Rectal smooth muscle tissue (tissue), 1 donor: ENCODE results near the gene FNDC5.
"Not testable (repeated sequence)": the region's sequence is repeated elsewhere in the genome, so short reads cannot be mapped to it uniquely, and the experiment has no call there.

ENCODE experiments used
- H3K27ac ChIP-seq: one replicate; pipeline ENCODE4 v1.7.0; 2013; ENCODE audit warnings: low read depth, low read length, inconsistent platforms
- H3K27me3 ChIP-seq: one replicate; pipeline ENCODE4 v1.7.0; 2013; ENCODE audit warnings: low read length; ENCODE audit not compliant: control insufficient read depth, insufficient read depth
- H3K36me3 ChIP-seq: one replicate; pipeline ENCODE4 v1.7.0; 2013; ENCODE audit warnings: low read length; ENCODE audit not compliant: control insufficient read depth, insufficient read depth
- H3K4me1 ChIP-seq: one replicate; pipeline ENCODE4 v1.7.0; 2013; ENCODE audit warnings: low read length; ENCODE audit not compliant: control insufficient read depth, insufficient read depth
- H3K4me3 ChIP-seq: one replicate; pipeline ENCODE4 v1.7.0; 2013; ENCODE audit warnings: low read length
- H3K9ac ChIP-seq: one replicate; pipeline ENCODE4 v1.7.0; 2013; ENCODE audit warnings: low read length

The FNDC5 gene

GRCh38 chr1:32870615-32871363 lies at the start of gene FNDC5:
TSS of gene FNDC5 (minus strand) at chr1:32870912.
- peaks cover 7% of the 10 kb centered on the region for H3K27me3 ChIP-seq
- H3K36me3 ChIP-seq: no peaks in the 10 kb centered on the region
- H3K4me3 ChIP-seq: peak within 1 kb of the TSS; percentile 56
- peaks cover 3% of the 10 kb centered on the region for H3K4me1 ChIP-seq
- no peak within 1 kb of the TSS for H3K27ac ChIP-seq
- peak within 1 kb of the TSS; percentile 43 for H3K9ac ChIP-seq

GRCh38 chr1:32919811-32920733 lies 49.4 kb upstream of the FNDC5 start:
- Histone ChIP-seq H3K27me3 (peaks cover 2% of the 10 kb centered on the region), H3K36me3 (no peaks in the 10 kb centered on the region), H3K9ac (no peak overlapping the region), H3K27ac (no peak overlapping the region), H3K4me1 (no peaks in the 10 kb centered on the region), H3K4me3 (no peak overlapping the region)

GRCh38 chr1:32918179-32918578 lies 47.5 kb upstream of the FNDC5 start:
- Histone ChIP-seq H3K27ac (no peak overlapping the region), H3K4me1 (no peaks in the 10 kb centered on the region), H3K36me3 (no peaks in the 10 kb centered on the region), H3K27me3 (peaks cover 2% of the 10 kb centered on the region), H3K4me3 (no peak overlapping the region), H3K9ac (no peak overlapping the region)

GRCh38 chr1:32917521-32917920 lies 46.8 kb upstream of the FNDC5 start:
- H3K4me1 ChIP-seq: no peaks in the 10 kb centered on the region
- H3K27me3 ChIP-seq: peaks cover 2% of the 10 kb centered on the region
- no peak overlapping the region for H3K4me3 ChIP-seq
- H3K36me3 ChIP-seq: no peaks in the 10 kb centered on the region
- H3K27ac ChIP-seq: no peak overlapping the region
- H3K9ac ChIP-seq: no peak overlapping the region

GRCh38 chr1:32915766-32916706 lies 45.3 kb upstream of the FNDC5 start:
- no peak overlapping the region for H3K27ac ChIP-seq
- no peak overlapping the region for H3K4me3 ChIP-seq
- no peak overlapping the region for H3K9ac ChIP-seq
- no peaks in the 10 kb centered on the region for H3K4me1 ChIP-seq
- peaks cover 2% of the 10 kb centered on the region for H3K27me3 ChIP-seq
- H3K36me3 ChIP-seq: no peaks in the 10 kb centered on the region

GRCh38 chr1:32910319-32910718 lies 39.6 kb upstream of the FNDC5 start:
- no peak overlapping the region for H3K27ac ChIP-seq
- no peaks in the 10 kb centered on the region for H3K36me3 ChIP-seq
- no peaks in the 10 kb centered on the region for H3K27me3 ChIP-seq
- no peak overlapping the region for H3K9ac ChIP-seq
- no peak overlapping the region for H3K4me3 ChIP-seq
- H3K4me1 ChIP-seq: no peaks in the 10 kb centered on the region

GRCh38 chr1:32907435-32907834 lies 36.7 kb upstream of the FNDC5 start:
- Histone ChIP-seq H3K9ac (no peak overlapping the region), H3K27me3 (no peaks in the 10 kb centered on the region), H3K27ac (no peak overlapping the region), H3K4me3 (no peak overlapping the region), H3K4me1 (no peaks in the 10 kb centered on the region), H3K36me3 (no peaks in the 10 kb centered on the region)

- no peak overlapping the region for H3K4me3 ChIP-seq
- no peak overlapping the region for H3K9ac ChIP-seq
- no peak overlapping the region for H3K27ac ChIP-seq
Observed at GRCh38 chr1:32906654-32907053, 35.9 kb upstream of the FNDC5 start.

GRCh38 chr1:32905588-32905987 lies 34.9 kb upstream of the FNDC5 start:
- not testable (repeated sequence) for H3K4me3 ChIP-seq, H3K9ac ChIP-seq, H3K36me3 ChIP-seq, H3K27me3 ChIP-seq, H3K4me1 ChIP-seq, H3K27ac ChIP-seq

More at GRCh38 chr1:32906654-32907053, 35.9 kb upstream of the FNDC5 start:
- no peaks in the 10 kb centered on the region for H3K4me1 ChIP-seq
- no peaks in the 10 kb centered on the region for H3K27me3 ChIP-seq
- no peaks in the 10 kb centered on the region for H3K36me3 ChIP-seq

- Histone ChIP-seq H3K9ac (no peak overlapping the region), H3K27ac (no peak overlapping the region), H3K27me3 (no peaks in the 10 kb centered on the region), H3K4me3 (peak overlapping the region; percentile 25), H3K4me1 (no peaks in the 10 kb centered on the region), H3K36me3 (no peaks in the 10 kb centered on the region)
Observed at GRCh38 chr1:32904797-32905196, 34.1 kb upstream of the FNDC5 start.

- Histone ChIP-seq H3K4me1 (no peaks in the 10 kb centered on the region), H3K27ac (no peak overlapping the region), H3K4me3 (peak overlapping the region; percentile 25), H3K9ac (no peak overlapping the region), H3K36me3 (no peaks in the 10 kb centered on the region), H3K27me3 (no peaks in the 10 kb centered on the region)
Observed at GRCh38 chr1:32903991-32904785, 33.5 kb upstream of the FNDC5 start.
